Heart left ventricle (tissue), 13 donors: Measurements from ENCODE around the gene RAB5A.

ENCODE experiments used
- CTCF ChIP-seq, 12 donors: fragments of 200-600 bp; sonication (generic) in 4 of 12; IDR thresholded peaks; one replicate each; pipeline versions ENCODE4 v1.5.0 to v1.8.0; 2018 to 2022; ENCODE audit warnings: antibody characterized with exemption in 12 of 12, mild to moderate bottlenecking in 5 of 12
- POLR2A ChIP-seq, 2 donors: fragments of 450-650 bp; IDR thresholded peaks; one replicate each; pipeline ENCODE4 v1.6.1; 2017; ENCODE audit warnings: antibody characterized with exemption in 2 of 2, mild to moderate bottlenecking in 2 of 2, moderate library complexity in 2 of 2
- donor health status: ischemic (EF 13 %, LVEDD 7.1; RV severe dilation, severe dysfunction).
- donor health status: DM: no; HTN: yes; CAD: no.
- donor health status: DM: no; HTN: no; CAD: no.
- donor health status: ischemic (EF 25% LVEDD 6.9; RV normal size, moderate dysfunction).
- donor health status: ischemic (EF 25% LVEDD 5.7; RV mildly dilated, moderate dysfunction).
- donor health status: ischemic (EF 35%, LVEDD 5.7; RV mildly dilated, moderate dysfunction).
- donor health status: nonischemic (EF 11% LVEDD 7.7; RV severe dilation, severe dysfunction).
- donor health status: DM: yes; HTN: yes; CAD: no.
- donor health status: PGD.
- donor health status: ischemic (EF 29% LVEDD 5.4; RV normal size, mild dysfunction).
- donor health status: nonischemic (EF 23%, LVEDD 6.1; RV moderate dilation, normal function).

GRCh38 chr3:19932422-19932821 lies 14.5 kb upstream of the RAB5A start:
- no peak for TF ChIP-seq CTCF (IDR thresholded peaks at IDR 0.05)
- no peak for TF ChIP-seq POLR2A (IDR thresholded peaks at IDR 0.05)
